Measurements from ENCODE around the gene RASAL1. TPM values are rescaled to one million over a fixed set of nuclear protein-coding genes. Genes with fewer than 3 reads are reported as not detected.
A peak's percentile ranks its signal among the peaks of the same experiment; 100 is the strongest.

The RASAL1 gene
- total RNA-seq, 2 experiments from 2014 or later: 1.2 to 2.7 TPM

- peaks cover 2% of the 10 kb centered on the region for H3K36me3 ChIP-seq (ENCODE audit: insufficient read depth, low read length)
- DNase-seq (no peak), ATAC-seq (ENCODE audit: poor library complexity) (no peak)
- TF ChIP-seq CTCF (IDR thresholded peaks at IDR 0.05): no peak
- H3K36me3 Mint-ChIP-seq (ENCODE audit: low read depth): peaks cover 20% of the 10 kb centered on the region
- no peaks in the 10 kb centered on the region for H3K27me3 Mint-ChIP-seq
- POLR2A ChIA-PET: interaction anchor here (0.7 to 1.2 kb wide), 2 partner anchors 8 to 21 kb away, joined by 3 to 5 read pairs; no protein-coding TSS in a partner anchor
- no peaks in the 10 kb centered on the region for H3K9me3 ChIP-seq (ENCODE audit: control insufficient read depth in 1 of 2, insufficient read depth in 1 of 2, low read length in 2 of 2)
- intact Hi-C loops (cut with DNase I, micrococcal nuclease): no loop called here
- peaks cover 73% of the 10 kb centered on the region for H3K4me1 Mint-ChIP-seq (ENCODE audit: low read depth)
- H3K27ac Mint-ChIP-seq: peak overlapping the region; percentile 75
- no peaks in the 10 kb centered on the region for H3K9me3 Mint-ChIP-seq
- H3K4me1 ChIP-seq (ENCODE audit: insufficient read depth, low read length): peaks cover 70% of the 10 kb centered on the region
- no peaks in the 10 kb centered on the region for H3K27me3 ChIP-seq (ENCODE audit: control insufficient read depth in 1 of 2, insufficient read depth in 2 of 2, low read length in 2 of 2)
- CTCF ChIA-PET: no interaction called here
- H3K27ac ChIP-seq (ENCODE audit: low read depth in 1 of 2, low read length in 2 of 2): peak overlapping the region in 1 of 2 donors; percentile 21
- H3K4me3 ChIP-seq (ENCODE audit: low read length): no peak overlapping the region
- no peak overlapping the region for H3K4me3 Mint-ChIP-seq
These were observed 65.8 kb downstream of the RASAL1 start for GRCh38 chr12:113069751-113070116.

- DNase-seq (no peak), ATAC-seq (ENCODE audit: poor library complexity) (no peak)
- H3K27me3 ChIP-seq (ENCODE audit: control insufficient read depth in 1 of 2, insufficient read depth in 2 of 2, low read length in 2 of 2): no peaks in the 10 kb centered on the region
- H3K4me3 ChIP-seq (ENCODE audit: low read length): no peak overlapping the region
- peaks cover 70% of the 10 kb centered on the region for H3K4me1 ChIP-seq (ENCODE audit: insufficient read depth, low read length)
- Mint-ChIP-seq H3K27me3 (no peaks in the 10 kb centered on the region), H3K4me1 (ENCODE audit: low read depth) (peaks cover 73% of the 10 kb centered on the region), H3K36me3 (ENCODE audit: low read depth) (peaks cover 20% of the 10 kb centered on the region), H3K9me3 (no peaks in the 10 kb centered on the region), H3K4me3 (no peak overlapping the region), H3K27ac (peak overlapping the region; percentile 75)
- POLR2A ChIA-PET: interaction anchor here (1.2 kb wide), 1 partner anchor 8 kb away, joined by 5 read pairs; no protein-coding TSS in a partner anchor
- peaks cover 2% of the 10 kb centered on the region for H3K36me3 ChIP-seq (ENCODE audit: insufficient read depth, low read length)
- H3K9me3 ChIP-seq (ENCODE audit: control insufficient read depth in 1 of 2, insufficient read depth in 1 of 2, low read length in 2 of 2): no peaks in the 10 kb centered on the region
- CTCF ChIA-PET: interaction anchor here (1.3 kb wide), 1 partner anchor 20 kb away, joined by 4 read pairs; no protein-coding TSS in a partner anchor
- intact Hi-C loops (cut with DNase I, micrococcal nuclease): no loop called here
- no peak for TF ChIP-seq CTCF (IDR thresholded peaks at IDR 0.05)
- no peak overlapping the region for H3K27ac ChIP-seq (ENCODE audit: low read depth in 1 of 2, low read length in 2 of 2)
These were observed 66.4 kb downstream of the RASAL1 start for GRCh38 chr12:113069149-113069548.

GRCh38 chr12:113067987-113068935 is 67.3 kb downstream of the RASAL1 start:
- H3K4me1 ChIP-seq (ENCODE audit: insufficient read depth, low read length): peaks cover 70% of the 10 kb centered on the region
- Mint-ChIP-seq H3K4me1 (ENCODE audit: low read depth) (peaks cover 67% of the 10 kb centered on the region), H3K27me3 (no peaks in the 10 kb centered on the region), H3K4me3 (no peak overlapping the region), H3K27ac (peak overlapping the region; percentile 55), H3K9me3 (no peaks in the 10 kb centered on the region), H3K36me3 (ENCODE audit: low read depth) (peaks cover 15% of the 10 kb centered on the region)
- ChIA-PET POLR2A (no interaction called here), CTCF (interaction anchor here (1.3 kb wide), 1 partner anchor 19 kb away, joined by 4 read pairs; no protein-coding TSS in a partner anchor)
- TF ChIP-seq CTCF (IDR thresholded peaks at IDR 0.05): no peak
- no peak overlapping the region for H3K4me3 ChIP-seq (ENCODE audit: low read length)
- no peaks in the 10 kb centered on the region for H3K27me3 ChIP-seq (ENCODE audit: control insufficient read depth in 1 of 2, insufficient read depth in 2 of 2, low read length in 2 of 2)
- no peaks in the 10 kb centered on the region for H3K9me3 ChIP-seq (ENCODE audit: control insufficient read depth in 1 of 2, insufficient read depth in 1 of 2, low read length in 2 of 2)
- peaks cover 2% of the 10 kb centered on the region for H3K36me3 ChIP-seq (ENCODE audit: insufficient read depth, low read length)
- DNase-seq (no peak), ATAC-seq (ENCODE audit: poor library complexity) (no peak)
- H3K27ac ChIP-seq (ENCODE audit: low read depth in 1 of 2, low read length in 2 of 2): peak overlapping the region in 1 of 2 donors; percentile 4
- intact Hi-C loops (cut with DNase I, micrococcal nuclease): no loop called here

Measured in CD4-positive, alpha-beta T cell (primary cell).